NCI-H2196 (cell line): ENCODE data around the gene POLR3F.
"Not testable (repeated sequence)": the region's sequence is repeated elsewhere in the genome, so short reads cannot be mapped to it uniquely, and the experiment has no call there.

Experiments used
- DNase-seq: peaks from one replicate; lab custom pipeline; 2025; ENCODE audit not compliant: unreplicated experiment; lab: John Stamatoyannopoulos, UW

POLR3F gene

DNA sequence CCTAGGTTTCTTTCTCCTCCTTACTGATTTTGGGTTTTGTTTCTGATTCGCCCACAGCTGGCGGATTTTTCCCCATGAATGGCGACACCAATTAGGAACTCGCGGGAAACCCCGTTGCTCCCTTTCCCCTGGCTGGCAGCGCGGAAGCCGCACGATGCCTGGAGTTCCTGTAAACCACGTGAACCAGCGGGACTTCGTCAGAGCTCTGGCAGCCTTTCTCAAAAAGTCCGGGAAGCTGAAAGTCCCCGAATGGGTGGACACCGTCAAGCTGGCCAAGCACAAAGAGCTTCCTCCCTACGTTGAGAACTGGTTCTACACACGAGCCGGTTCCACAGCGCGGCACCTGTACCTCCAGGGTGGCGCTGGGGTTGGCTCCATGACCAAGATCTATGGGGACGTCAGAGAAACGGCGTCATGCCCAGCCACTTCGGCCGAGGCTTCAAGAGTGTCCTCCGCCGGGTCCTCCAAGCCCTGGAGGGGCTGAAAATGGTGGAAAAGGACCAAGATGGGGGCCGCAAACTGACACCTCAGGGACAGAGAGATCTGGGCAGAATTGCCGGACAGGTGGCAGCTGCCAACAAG, 37.4 kb downstream of the POLR3F start:
- DNase-seq = no peak

DNA sequence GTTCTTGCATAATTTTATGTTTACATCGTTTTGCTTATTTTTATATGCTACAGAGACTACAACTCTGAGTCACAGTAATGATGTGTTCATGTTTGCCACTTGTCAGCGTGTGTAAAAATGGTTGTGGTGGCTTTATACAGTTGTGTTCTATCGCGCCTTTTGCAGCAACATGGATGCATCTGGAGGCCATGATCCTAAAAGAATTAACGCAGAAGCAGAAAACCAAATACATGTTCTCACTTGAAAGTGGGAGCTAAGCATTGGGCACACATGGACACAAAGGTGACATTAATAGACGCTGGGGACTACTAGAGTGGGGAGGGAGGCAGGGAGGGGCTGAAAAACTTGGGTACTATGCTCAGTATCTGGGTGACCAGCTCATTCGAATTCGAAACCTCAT, 39.6 kb downstream of the POLR3F start:
- DNase-seq = no peak

DNA sequence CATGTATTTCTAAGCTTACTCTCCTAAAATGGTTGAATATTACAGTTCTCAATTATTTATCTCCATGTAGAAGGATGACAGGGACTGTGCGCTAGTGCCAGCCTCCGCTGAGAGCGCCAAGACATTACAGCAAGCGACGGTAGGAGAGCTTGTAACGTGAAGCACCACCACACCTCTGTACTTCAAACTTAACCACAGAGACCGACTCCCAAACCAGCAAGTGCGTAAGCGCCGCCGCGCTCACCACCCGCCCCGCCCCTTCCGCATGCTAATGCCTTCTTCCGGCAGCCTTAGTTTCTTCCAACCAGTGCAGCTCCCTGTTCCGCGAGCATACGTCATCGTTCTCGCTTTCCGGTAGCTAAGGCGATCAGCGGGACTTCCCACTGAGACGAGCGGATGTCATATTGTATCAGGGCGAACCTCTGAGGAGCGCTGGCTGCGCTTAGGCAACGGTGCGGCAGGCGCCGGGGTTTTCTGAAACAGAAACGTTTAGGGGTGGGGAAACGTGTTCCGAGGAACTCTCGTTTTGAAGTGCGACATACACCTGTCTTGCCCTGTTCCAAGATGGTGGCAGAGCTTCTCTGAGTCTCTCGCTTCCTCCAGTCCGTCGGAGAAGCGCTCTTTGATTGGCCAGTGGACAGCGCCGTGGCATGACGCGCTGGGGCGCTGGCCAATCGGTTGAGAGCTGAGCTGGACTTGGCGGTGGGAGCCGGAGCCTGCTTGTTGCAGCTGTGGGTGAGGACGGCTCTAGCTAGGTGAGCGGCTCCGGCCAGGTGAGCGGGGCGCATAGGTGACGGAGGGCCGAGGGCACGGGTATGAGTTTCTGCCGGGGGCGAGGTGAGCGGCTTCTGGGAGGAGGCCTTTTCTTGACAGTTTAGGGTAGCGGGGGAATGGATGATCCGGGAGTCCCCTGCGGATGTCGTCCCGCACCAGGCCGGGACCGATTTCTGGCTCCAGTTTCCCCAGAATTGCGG, 40.3 kb downstream of the POLR3F start, which contains the start of gene SEC23B:
Gene SEC23B, plus strand, starts transcription at position 723 of the 974 bp plus-strand sequence. CDS start 2,896 bp downstream, outside the sequence.
- peak; percentile 96 for DNase-seq

DNA sequence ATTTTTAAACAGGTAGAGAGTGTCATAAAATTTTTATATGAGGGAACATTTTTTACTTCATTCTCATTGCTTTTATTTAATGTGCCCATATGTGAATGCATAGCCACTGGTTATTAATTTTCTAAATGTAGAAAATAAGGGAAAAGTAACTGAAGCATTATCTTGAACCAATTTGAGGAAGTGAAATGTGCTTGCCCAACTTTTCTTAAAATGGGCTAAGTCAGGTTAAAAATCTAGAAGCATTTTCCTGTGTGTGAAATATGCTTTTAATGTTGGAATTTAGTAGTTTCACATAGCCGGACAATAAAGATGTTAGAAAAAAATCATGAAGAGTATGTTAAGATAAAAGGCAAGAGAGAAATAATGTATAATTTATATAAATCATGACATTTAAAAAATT, 44.4 kb downstream of the POLR3F start:
- DNase-seq = no peak

DNA sequence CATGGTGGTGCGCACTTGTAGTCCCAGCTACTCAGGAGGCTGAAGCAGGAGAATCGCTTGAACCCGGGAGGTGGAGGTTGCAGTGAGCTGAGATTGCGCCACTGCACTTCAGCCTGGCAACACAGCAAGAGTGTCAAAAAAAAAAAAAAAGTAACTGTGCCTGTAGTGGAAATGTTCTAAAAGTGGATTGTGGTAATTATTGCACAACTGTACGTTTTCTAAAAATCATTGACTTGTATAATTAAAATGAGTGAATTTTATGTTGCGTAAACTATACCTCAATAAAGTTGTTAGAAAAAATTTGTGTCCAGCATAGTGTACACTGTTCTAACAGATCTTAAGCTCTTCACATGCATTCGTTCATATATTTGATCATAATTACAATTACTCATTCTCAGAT, 46.0 kb downstream of the POLR3F start:
- no peak for DNase-seq

DNA sequence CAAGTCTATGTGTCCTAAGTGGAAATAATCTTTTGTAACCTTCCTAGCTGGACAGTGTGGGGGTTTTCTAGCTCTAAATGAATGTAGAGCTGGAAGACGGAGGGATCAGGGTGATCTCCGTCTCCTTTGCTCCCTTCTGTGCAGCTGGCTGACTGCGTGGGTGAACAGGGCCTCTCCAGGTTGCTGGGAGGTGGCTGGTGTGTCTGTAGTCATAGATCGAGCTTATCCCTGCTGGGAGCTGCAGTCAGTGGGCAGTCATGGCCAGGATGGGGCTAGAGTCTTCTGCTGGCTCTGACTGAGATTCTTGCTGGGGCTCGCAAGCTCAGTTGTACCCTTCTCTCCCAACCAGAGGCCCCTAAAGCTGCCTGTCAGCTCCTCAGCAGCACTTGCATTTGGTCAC, 46.9 kb downstream of the POLR3F start:
- no peak for DNase-seq

DNA sequence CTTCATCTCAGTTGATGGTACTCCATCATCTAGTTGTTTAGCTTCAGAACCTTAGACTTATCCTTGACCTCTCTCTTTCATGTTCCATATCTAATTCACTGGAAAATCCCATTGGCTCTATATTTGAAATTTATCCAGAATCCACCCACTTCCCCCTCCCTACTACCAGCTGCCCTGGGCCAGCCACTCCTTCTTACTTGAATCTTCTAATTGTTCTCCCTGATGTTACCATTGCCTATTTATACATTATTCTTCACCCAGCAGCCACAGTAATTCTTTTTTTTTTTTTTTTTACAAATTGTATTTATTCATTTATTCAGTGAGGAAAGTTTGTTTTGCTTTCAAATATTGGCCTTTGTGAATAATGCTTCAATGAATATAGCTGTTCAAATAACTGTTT, 48.8 kb downstream of the POLR3F start:
- DNase-seq = no peak

DNA sequence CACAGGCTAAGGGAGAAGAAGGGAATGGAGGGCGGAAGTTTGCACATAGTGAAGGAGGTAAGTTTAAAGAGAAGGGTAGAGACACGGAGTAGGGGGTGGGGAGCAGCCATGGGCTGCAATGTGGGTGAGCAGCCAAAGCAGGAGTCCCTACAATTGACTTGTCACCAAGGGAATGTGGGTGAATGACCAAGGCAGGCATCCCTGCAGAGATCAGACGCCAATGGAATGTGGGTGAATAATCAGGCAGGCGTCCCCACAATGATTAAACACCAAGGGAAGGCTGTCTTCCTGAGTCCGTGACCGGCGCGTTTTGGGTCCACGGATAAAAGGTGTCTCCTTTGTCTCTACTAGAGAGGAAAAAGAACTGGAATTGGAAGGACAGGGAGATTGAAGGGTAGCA, 54.9 kb downstream of the POLR3F start:
- DNase-seq = not testable (repeated sequence)

DNA sequence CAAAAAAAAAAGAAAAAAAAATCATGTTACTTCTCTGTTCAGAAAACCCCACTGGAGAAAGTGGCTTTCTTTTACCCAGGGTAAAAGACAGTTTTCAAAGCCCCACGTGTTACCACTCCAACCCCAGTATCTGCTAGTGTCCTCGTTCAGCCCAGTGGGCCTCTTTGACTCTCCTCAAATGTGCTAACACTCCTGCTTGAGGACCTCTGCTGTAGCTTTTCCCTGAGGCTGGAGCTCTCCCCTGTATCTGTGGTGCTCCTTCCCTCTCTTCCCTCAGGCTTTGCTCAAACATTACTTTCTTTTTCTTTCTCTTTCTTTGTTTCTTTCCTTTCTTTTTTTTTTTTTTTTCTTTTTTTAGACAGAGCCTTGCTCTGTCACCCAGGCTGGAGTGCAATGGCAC, 55.9 kb downstream of the POLR3F start:
- DNase-seq = no peak

DNA sequence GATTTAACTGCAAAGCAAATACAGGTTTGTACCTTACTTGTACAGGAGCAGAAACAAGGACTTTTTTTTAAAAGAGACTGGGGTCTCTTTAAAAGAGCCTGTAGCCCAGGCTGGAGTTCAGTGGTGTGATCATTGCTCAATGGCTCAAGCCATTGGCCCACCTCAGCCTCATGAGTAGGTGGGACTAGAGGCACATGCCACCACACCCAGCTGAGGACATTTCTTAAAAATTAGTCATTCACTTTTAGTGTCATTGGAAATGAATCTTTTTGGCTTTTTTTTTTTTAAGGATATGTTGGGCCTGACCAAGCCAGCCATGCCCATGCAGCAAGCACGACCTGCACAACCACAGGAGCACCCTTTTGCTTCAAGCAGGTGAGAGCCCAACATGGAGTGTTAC, 57.5 kb downstream of the POLR3F start:
- DNase-seq = no peak

DNA sequence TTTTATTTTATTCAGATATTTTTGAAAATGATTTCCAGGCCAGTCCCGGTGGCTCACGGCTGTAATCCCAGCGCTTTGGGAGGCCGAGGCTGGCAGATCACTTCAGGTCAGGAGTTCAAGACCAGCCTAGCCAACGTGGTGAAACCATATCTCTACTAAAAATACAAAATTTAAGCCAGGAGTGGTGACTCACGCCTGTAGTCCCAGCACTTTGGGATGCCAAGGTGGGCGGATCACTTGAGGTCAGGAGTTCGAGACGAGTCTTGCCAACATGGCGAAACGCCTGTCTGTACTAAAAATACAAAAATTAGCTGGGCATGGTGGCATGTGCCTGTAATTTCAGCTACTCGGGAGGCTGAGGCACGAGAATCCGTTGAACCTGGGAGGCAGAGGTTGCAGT, 59.6 kb downstream of the POLR3F start:
- DNase-seq = not testable (repeated sequence)

DNA sequence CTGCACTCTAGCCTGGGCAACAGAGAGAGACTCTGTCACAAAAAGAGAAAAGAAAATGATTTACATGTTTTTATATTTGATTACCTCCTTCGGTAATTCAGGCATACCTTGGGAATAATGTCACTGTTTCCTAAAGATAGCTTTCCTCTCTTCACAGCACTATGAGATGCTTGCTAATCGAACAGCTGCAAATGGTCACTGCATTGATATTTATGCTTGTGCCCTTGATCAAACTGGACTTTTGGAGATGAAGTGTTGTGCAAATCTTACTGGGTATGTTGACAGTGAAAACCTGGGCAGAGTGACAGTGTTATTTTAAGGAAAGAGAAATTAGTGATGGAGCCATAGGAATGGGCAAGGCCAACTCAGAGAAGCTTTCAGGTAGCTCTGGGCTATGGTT, 60.1 kb downstream of the POLR3F start:
- DNase-seq = no peak

DNA sequence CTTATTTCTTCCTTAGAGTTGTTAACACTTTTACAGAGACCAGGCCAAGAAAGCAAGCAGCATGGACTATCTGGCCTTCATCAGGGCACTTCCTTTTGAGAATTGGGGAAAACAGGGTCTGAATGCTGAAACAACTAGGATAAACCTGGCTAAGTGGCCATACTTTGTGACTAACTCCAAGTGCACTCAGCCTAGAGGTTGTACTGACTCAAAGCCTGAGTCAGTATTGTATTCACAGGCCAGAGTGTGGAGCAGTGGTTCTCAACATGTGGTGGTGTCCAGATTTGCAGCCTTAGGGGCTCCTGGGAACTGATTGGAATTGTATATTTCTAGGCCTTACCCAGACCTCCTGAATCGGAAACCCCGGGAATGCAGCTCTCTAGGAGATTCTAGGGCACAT, 60.6 kb downstream of the POLR3F start:
- DNase-seq = no peak

DNA sequence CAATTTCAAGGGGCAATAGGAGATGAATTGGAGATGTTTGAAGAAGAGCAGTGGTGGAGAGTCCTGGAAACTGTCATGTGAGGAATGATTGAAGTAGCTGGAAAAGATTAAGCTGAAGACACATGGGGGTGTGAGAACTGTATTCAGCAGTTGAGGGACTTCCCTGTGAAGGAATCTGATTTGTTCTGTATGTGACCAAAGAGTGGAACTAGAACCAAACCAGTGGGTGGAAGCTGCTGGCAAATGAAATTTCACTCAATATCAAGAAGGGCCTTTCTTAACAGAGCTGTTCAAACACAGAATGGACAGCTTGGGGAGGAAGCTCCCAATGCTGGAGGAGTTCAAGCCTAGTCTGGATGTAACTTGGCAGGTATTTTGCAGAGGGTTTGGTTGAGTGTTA, 61.9 kb downstream of the POLR3F start:
- DNase-seq = no peak

DNA sequence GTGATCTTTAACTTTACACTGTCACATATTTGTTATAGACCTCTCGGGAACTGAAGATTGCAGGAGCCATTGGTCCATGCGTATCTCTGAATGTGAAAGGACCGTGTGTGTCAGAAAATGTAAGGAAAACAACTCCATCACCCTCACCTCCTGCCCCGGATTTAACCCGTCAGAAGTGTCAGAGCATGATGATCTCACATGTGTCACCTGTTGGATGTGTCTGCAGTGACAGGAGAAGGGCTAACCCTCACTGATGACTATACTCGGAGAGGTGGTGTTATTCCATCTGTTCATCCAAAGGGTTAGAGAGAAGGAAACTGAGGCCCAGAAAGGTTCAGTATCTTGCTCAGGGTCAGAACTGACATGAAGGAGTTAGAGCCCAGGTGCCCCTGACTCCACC, 65.4 kb downstream of the POLR3F start:
- no peak for DNase-seq

DNA sequence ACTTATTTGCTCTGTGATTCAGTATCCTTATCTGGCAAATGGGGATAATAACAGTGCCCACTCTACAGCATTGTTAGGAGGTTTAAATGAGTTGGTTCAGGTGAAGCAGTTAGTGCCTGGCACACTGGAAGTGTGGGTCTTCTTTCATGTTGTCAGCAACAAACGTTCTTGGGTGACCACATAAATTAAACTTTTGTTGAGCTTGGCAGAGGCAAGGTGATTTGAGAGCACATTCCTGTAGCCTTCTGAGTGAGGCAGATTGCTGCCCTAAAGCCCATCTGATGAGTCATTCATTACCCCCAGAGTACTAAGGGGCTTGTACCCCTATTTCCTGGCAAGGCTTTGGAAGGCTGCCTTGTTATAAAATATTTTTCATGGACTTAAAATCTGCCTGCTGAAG, 66.3 kb downstream of the POLR3F start:
- no peak for DNase-seq

DNA sequence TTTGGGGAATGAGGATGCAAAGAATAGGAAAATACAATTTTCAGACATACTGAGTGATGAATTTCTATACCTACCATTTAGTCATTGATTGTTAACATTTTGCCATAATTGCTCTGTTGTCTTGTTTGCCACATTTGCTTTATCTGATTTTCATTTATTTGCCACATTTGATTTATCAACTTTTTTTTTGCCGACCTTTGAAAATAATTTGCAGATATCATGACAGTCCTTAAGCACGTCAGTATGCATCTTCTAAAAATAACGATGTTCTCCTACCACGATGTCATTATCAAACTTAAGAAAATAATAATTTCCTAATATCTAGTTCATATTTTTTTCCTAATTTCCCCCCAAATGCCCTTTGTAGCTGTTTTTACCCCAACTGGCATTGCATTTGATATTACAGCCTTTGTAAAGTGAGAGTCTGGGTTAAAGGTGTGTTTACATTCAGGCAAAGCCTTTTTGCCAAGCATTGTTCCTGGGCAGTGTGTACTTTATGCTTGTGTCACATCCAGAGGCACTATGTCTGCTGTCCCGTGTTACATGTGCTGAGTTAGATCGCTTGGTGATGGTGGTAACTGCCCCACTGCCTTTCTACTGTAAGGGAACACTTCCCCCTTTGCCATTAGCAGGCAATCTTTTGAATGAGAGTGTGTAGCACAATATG, 66.9 kb downstream of the POLR3F start:
- DNase-seq = no peak
